Measurements from ENCODE around the gene CPPED1. TPM values are rescaled to one million over a fixed set of nuclear protein-coding genes. Genes with fewer than 3 reads are reported as not detected.

CPPED1 gene
- total RNA-seq, 1 experiment from 2014 or later, result 8.1 TPM

GRCh38 chr16:12664164-12664733 is 139.4 kb downstream of the CPPED1 start:
- TF ChIP-seq JUND (IDR thresholded peaks at IDR 0.05) (no peak), YY1 (IDR thresholded peaks at IDR 0.05; ENCODE audit: extremely low read depth, insufficient replicate concordance, low read depth, low read length) (no peak), ZNF274 (IDR thresholded peaks at IDR 0.05; ENCODE audit: low read depth, low read length) (no peak), FOSL1 (IDR thresholded peaks at IDR 0.05; ENCODE audit: low read depth) (no peak), SIN3A (IDR thresholded peaks at IDR 0.05; ENCODE audit: low read depth) (no peak), ELF1 (IDR thresholded peaks at IDR 0.05; ENCODE audit: borderline replicate concordance, low read depth) (no peak), EGR1 (IDR thresholded peaks at IDR 0.05; ENCODE audit: low read depth) (no peak), CTCF (IDR thresholded peaks at IDR 0.05 in 2 of 3, conservative IDR thresholded peaks at IDR 0.05 in 1 of 3; ENCODE audit: borderline replicate concordance in 1 of 3, insufficient read depth in 1 of 3, low read depth in 2 of 3, low read length in 2 of 3) (no peak), POLR2A (IDR thresholded peaks at IDR 0.05; ENCODE audit: borderline replicate concordance, extremely low read depth, insufficient read depth, insufficient read length) (no peak), EZH2 (IDR thresholded peaks at IDR 0.05) (no peak), EZH2phosphoT487 (IDR thresholded peaks at IDR 0.05; ENCODE audit: borderline replicate concordance) (no peak), SP1 (IDR thresholded peaks at IDR 0.05; ENCODE audit: low read depth) (no peak), RAD21 (IDR thresholded peaks at IDR 0.05; ENCODE audit: low read depth) (no peak)
- TF ChIP-seq, protein P1, sequence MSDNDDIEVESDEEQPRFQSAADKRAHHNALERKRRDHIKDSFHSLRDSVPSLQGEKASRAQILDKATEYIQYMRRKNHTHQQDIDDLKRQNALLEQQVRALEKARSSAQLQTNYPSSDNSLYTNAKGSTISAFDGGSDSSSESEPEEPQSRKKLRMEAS (IDR thresholded peaks at IDR 0.05), result no peak
- TF ChIP-seq, protein P2, sequence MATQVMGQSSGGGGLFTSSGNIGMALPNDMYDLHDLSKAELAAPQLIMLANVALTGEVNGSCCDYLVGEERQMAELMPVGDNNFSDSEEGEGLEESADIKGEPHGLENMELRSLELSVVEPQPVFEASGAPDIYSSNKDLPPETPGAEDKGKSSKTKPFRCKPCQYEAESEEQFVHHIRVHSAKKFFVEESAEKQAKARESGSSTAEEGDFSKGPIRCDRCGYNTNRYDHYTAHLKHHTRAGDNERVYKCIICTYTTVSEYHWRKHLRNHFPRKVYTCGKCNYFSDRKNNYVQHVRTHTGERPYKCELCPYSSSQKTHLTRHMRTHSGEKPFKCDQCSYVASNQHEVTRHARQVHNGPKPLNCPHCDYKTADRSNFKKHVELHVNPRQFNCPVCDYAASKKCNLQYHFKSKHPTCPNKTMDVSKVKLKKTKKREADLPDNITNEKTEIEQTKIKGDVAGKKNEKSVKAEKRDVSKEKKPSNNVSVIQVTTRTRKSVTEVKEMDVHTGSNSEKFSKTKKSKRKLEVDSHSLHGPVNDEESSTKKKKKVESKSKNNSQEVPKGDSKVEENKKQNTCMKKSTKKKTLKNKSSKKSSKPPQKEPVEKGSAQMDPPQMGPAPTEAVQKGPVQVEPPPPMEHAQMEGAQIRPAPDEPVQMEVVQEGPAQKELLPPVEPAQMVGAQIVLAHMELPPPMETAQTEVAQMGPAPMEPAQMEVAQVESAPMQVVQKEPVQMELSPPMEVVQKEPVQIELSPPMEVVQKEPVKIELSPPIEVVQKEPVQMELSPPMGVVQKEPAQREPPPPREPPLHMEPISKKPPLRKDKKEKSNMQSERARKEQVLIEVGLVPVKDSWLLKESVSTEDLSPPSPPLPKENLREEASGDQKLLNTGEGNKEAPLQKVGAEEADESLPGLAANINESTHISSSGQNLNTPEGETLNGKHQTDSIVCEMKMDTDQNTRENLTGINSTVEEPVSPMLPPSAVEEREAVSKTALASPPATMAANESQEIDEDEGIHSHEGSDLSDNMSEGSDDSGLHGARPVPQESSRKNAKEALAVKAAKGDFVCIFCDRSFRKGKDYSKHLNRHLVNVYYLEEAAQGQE (IDR thresholded peaks at IDR 0.05; ENCODE audit: low read depth), result no peak
- H4K20me1 ChIP-seq (ENCODE audit: insufficient read depth), result no peaks in the 10 kb centered on the region
- no peaks in the 10 kb centered on the region for H3K36me3 ChIP-seq (ENCODE audit: control insufficient read depth in 1 of 2, insufficient read depth in 2 of 2, low read length in 2 of 2)
- no peak overlapping the region for H2AFZ ChIP-seq (ENCODE audit: low read depth, low read length, poor library complexity, severe bottlenecking)
- DNase-seq (ENCODE audit: low read depth, low spot score), result no peak
- POLR2A ChIA-PET, result no interaction called here
- intact Hi-C loops (cut with micrococcal nuclease), result no loop called here
- H3K9me3 ChIP-seq (ENCODE audit: control insufficient read depth in 1 of 2, insufficient read depth in 1 of 2, low read depth in 1 of 2, low read length in 2 of 2), result peaks cover 3 to 7% of the 10 kb centered on the region in 2 experiments; a peak in 1 of 4 replicates
- no peak overlapping the region for H3K27ac ChIP-seq (ENCODE audit: low read depth, low read length)
- H3K27me3 ChIP-seq (ENCODE audit: insufficient read depth, low read length), result no peaks in the 10 kb centered on the region
- H3K79me2 ChIP-seq (ENCODE audit: insufficient read depth, low read length), result no peaks in the 10 kb centered on the region
- BruUV-seq (replicated peaks), result no TSS peak
- no peak for ATAC-seq
- RAD21 ChIA-PET (ENCODE audit: low non-redundant PET in 1 of 2, low total read pairs in 2 of 2, uncharacterized antibody in 2 of 2, unreplicated experiment in 2 of 2), result no interaction called here
- H3K9ac ChIP-seq (ENCODE audit: low read length), result no peak overlapping the region
- no peak overlapping the region for H3K4me3 ChIP-seq (replicated peaks in 1 of 2; ENCODE audit: low read depth in 1 of 2, low read length in 2 of 2)
- no peaks in the 10 kb centered on the region for H3K4me1 ChIP-seq (ENCODE audit: control insufficient read depth in 1 of 2, insufficient read depth in 2 of 2, low read length in 2 of 2)
- no peaks in the 10 kb centered on the region for H3K9me2 ChIP-seq (ENCODE audit: insufficient read depth)
- CTCF ChIA-PET, result no interaction called here
- no peak overlapping the region for H3K4me2 ChIP-seq (ENCODE audit: low read length)
